Gastroesophageal sphincter (tissue), 4 donors: ENCODE measurements around the gene WDR27. TPM values are rescaled to one million over a fixed set of nuclear protein-coding genes. Genes with fewer than 3 reads are reported as not detected.

ENCODE experiments used
- ATAC-seq: fragments of 150-250 bp; one replicate; pipeline ENCODE4 v1.9.1; 2016; ENCODE audit warnings: mild to moderate bottlenecking, moderate library complexity
- H3K27ac ChIP-seq, 4 donors: fragments of 200-600 bp; sonication (generic) in 3 of 4; 1 replicate in 3 of 4; 2 replicates in 1 of 4; pipeline ENCODE4 v1.5.1; 2016 to 2019
- H3K27me3 ChIP-seq: fragments of 200-600 bp; sonication (generic); one replicate; pipeline ENCODE4 v1.5.1; 2019
- H3K36me3 ChIP-seq, 2 donors: fragments of 200-600 bp; sonication (generic); one replicate each; pipeline ENCODE4 v1.5.1; 2019; ENCODE audit warnings: control low read depth in 1 of 2
- H3K4me1 ChIP-seq, 3 donors: fragments of 200-600 bp; sonication (generic); 1 replicate in 2 of 3; 2 replicates in 1 of 3; pipeline ENCODE4 v1.5.1; 2016 to 2019; ENCODE audit warnings: control low read depth in 2 of 3
- H3K4me3 ChIP-seq, 2 donors: fragments of 200-600 bp; sonication (generic); one replicate each; pipeline ENCODE4 v1.5.1; 2019; ENCODE audit warnings: mild to moderate bottlenecking in 1 of 2, moderate library complexity in 1 of 2
- H3K9me3 ChIP-seq, 3 donors: fragments of 200-600 bp; sonication (generic); one replicate each; pipeline ENCODE4 v1.5.1; 2017 to 2019; ENCODE audit warnings: control low read depth in 2 of 3
- CTCF ChIP-seq, 4 experiments: fragments of 200-600 bp in 2 of 4; fragments of 450-650 bp in 2 of 4; sonication (generic) in 1 of 4; IDR thresholded peaks; one replicate each; pipeline ENCODE4 v1.5.1; 2017 to 2019; ENCODE audit warnings: antibody characterized with exemption in 4 of 4, mild to moderate bottlenecking in 2 of 4, moderate library complexity in 2 of 4
- EP300 ChIP-seq: sonication (generic); formaldehyde crosslinking; IDR thresholded peaks from one replicate; pipeline ENCODE4 v1.6.1; 2017; ENCODE audit warnings: antibody characterized with exemption, mild to moderate bottlenecking
- POLR2A ChIP-seq, 2 donors: fragments of 450-650 bp; IDR thresholded peaks; one replicate each; pipeline ENCODE4 v1.6.1; 2017; ENCODE audit warnings: antibody characterized with exemption in 2 of 2, mild to moderate bottlenecking in 2 of 2, moderate library complexity in 1 of 2
- POLR2AphosphoS5 ChIP-seq: sonication (generic); formaldehyde crosslinking; IDR thresholded peaks from one replicate; pipeline ENCODE4 v1.6.1; 2017; ENCODE audit warnings: antibody characterized with exemption
- WGBS, 2 donors: methylation state at CpG; one replicate each; pipeline ENCODE4 v1.1.5; 2018; ENCODE audit warnings: low coverage in 1 of 2; 5-methylcytosine and 5-hydroxymethylcytosine counted together
- total RNA-seq, 4 donors: library from RNA; depleted of rRNA; stranded (reverse); fragments of >200 nt; gene quantifications; one replicate each; pipeline ENCODE4 v1.1.0, GENCODE V29; 2016

Gene WDR27
- total RNA-seq, 4 donors from 2014 or later = 10.0 to 35.0 (median 20.7) TPM

GRCh38 chr6:169564453-169565240, 137.2 kb downstream of the WDR27 start:
- Histone ChIP-seq H3K27ac (no peak overlapping the region), H3K9me3 (peaks cover 0 to 8% (median 0%) of the 10 kb centered on the region in 3 donors), H3K27me3 (no peaks in the 10 kb centered on the region), H3K4me1 (no peaks in the 10 kb centered on the region), H3K36me3 (peaks cover 0 to 22% of the 10 kb centered on the region in 2 donors), H3K4me3 (no peak overlapping the region)
- TF ChIP-seq POLR2A (IDR thresholded peaks at IDR 0.05) (no peak), POLR2AphosphoS5 (no peak), CTCF (IDR thresholded peaks at IDR 0.05) (no peak), EP300 (no peak)
- ATAC-seq = no peak
- 97 to 100% methylated on average over 4 of the region's 33 CpGs for WGBS, 2 donors

- H3K4me3 ChIP-seq = no peak overlapping the region
- H3K4me1 ChIP-seq = no peaks in the 10 kb centered on the region
- ATAC-seq = no peak
- no peaks in the 10 kb centered on the region for H3K27me3 ChIP-seq
- peaks cover 0 to 8% (median 0%) of the 10 kb centered on the region in 3 donors for H3K9me3 ChIP-seq
- peaks cover 0 to 25% of the 10 kb centered on the region in 2 donors for H3K36me3 ChIP-seq
- 75 to 88% methylated on average over 1 of the region's 1 CpG for WGBS, 2 donors
- H3K27ac ChIP-seq = no peak overlapping the region
- TF ChIP-seq CTCF (IDR thresholded peaks at IDR 0.05) (no peak), POLR2AphosphoS5 (no peak)
Measured at GRCh38 chr6:169561665-169562064, 140.2 kb downstream of the WDR27 start.

- H3K9me3 ChIP-seq = peaks cover 0 to 8% (median 0%) of the 10 kb centered on the region in 3 donors
- H3K36me3 ChIP-seq = peaks cover 0 to 30% of the 10 kb centered on the region in 2 donors
- WGBS, 2 donors = 85 to 96% methylated on average over 6 to 9 of the region's 10 CpGs
- no peaks in the 10 kb centered on the region for H3K27me3 ChIP-seq
- no peak for TF ChIP-seq POLR2A (IDR thresholded peaks at IDR 0.05)
- no peak for TF ChIP-seq EP300
- no peak for TF ChIP-seq POLR2AphosphoS5
- TF ChIP-seq CTCF (IDR thresholded peaks at IDR 0.05) = no peak
- no peak for ATAC-seq
- no peaks in the 10 kb centered on the region for H3K4me1 ChIP-seq
- H3K27ac ChIP-seq = no peak overlapping the region
- H3K4me3 ChIP-seq = no peak overlapping the region
Measured at GRCh38 chr6:169559592-169559991, 142.2 kb downstream of the WDR27 start.

- Histone ChIP-seq H3K4me1 (no peaks in the 10 kb centered on the region), H3K27me3 (no peaks in the 10 kb centered on the region), H3K36me3 (peaks cover 0 to 30% of the 10 kb centered on the region in 2 donors), H3K9me3 (peaks cover 0 to 8% (median 0%) of the 10 kb centered on the region in 3 donors), H3K27ac (no peak overlapping the region), H3K4me3 (no peak overlapping the region)
- WGBS, 2 donors = 89 to 90% methylated on average over 9 of the region's 9 CpGs
- ATAC-seq = no peak
- TF ChIP-seq CTCF (IDR thresholded peaks at IDR 0.05) (no peak), POLR2AphosphoS5 (no peak), POLR2A (IDR thresholded peaks at IDR 0.05) (no peak), EP300 (no peak)
Measured at GRCh38 chr6:169558774-169559441, 142.9 kb downstream of the WDR27 start.

GRCh38 chr6:169558378-169558773, 143.5 kb downstream of the WDR27 start:
- no peak for ATAC-seq
- H3K4me3 ChIP-seq = no peak overlapping the region
- no peaks in the 10 kb centered on the region for H3K4me1 ChIP-seq
- no peaks in the 10 kb centered on the region for H3K27me3 ChIP-seq
- H3K27ac ChIP-seq = no peak overlapping the region
- peaks cover 0 to 8% (median 0%) of the 10 kb centered on the region in 3 donors for H3K9me3 ChIP-seq
- peaks cover 0 to 30% of the 10 kb centered on the region in 2 donors for H3K36me3 ChIP-seq
- no peak for TF ChIP-seq CTCF (IDR thresholded peaks at IDR 0.05)
- no peak for TF ChIP-seq EP300
- no peak for TF ChIP-seq POLR2A (IDR thresholded peaks at IDR 0.05)
- no peak for TF ChIP-seq POLR2AphosphoS5
- WGBS, 2 donors = 82 to 100% methylated on average over 2 to 5 of the region's 8 CpGs
